A673 (cell line): ENCODE measurements around the gene RPS18. TPM values are rescaled to one million over a fixed set of nuclear protein-coding genes. Genes with fewer than 3 reads are reported as not detected.

Source experiments
- BruUV-seq: library from RNA; stranded (reverse); fragments of 400-500 nt; replicated peaks from 2 replicates; lab custom pipeline; 2021; lab: Mats Ljungman, UMichigan
- CTCF ChIA-PET: fragments of 300-600 bp; sonication (Branson Sonifier 250); formaldehyde crosslinking; loops from one replicate; lab custom pipeline; 2022; ENCODE audit warnings: antibody characterized with exemption; lab: Charles Lee
- POLR2A ChIA-PET: fragments of 300-600 bp; sonication (Branson Sonifier 250); formaldehyde crosslinking; loops from one replicate; lab custom pipeline; 2022; ENCODE audit warnings: antibody characterized with exemption; ENCODE audit not compliant: low non-redundant PET; lab: Charles Lee
- DNase-seq: peaks from one replicate; pipeline ENCODE4 v3.0.0-alpha.2; 2015; ENCODE audit warnings: low spot score
- H3K27ac ChIP-seq: fragments of 200-600 bp; sonication (generic); 2 replicates; pipeline ENCODE4 v1.5.1; 2016; ENCODE audit warnings: mixed run types, low read depth, mild to moderate bottlenecking, mixed read lengths, antibody characterized with exemption, low read length; ENCODE audit not compliant: poor library complexity, severe bottlenecking
- H3K27me3 ChIP-seq: fragments of 200-600 bp; sonication (generic); replicated peaks from 2 replicates; pipeline ENCODE4 v1.6.1; 2017; ENCODE audit warnings: mixed run types, low read depth, mild to moderate bottlenecking, mixed read lengths, antibody characterized with exemption, low read length; ENCODE audit not compliant: insufficient read depth, poor library complexity
- H3K36me3 ChIP-seq: fragments of 200-600 bp; sonication (generic); 2 replicates; pipeline ENCODE4 v1.6.1; 2016; ENCODE audit warnings: mixed run types, mild to moderate bottlenecking, mixed read lengths, antibody characterized with exemption, low read length; ENCODE audit not compliant: insufficient read depth, poor library complexity, severe bottlenecking
- H3K4me1 ChIP-seq: fragments of 200-600 bp; sonication (generic); 2 replicates; pipeline ENCODE4 v1.6.1; 2017; ENCODE audit warnings: mixed run types, mild to moderate bottlenecking, mixed read lengths, antibody characterized with exemption, low read length; ENCODE audit not compliant: insufficient read depth, poor library complexity, severe bottlenecking
- H3K4me3 ChIP-seq: fragments of 200-600 bp; sonication (generic); 2 replicates; pipeline ENCODE4 v1.5.1; 2016; ENCODE audit warnings: low read depth, mixed run types, mild to moderate bottlenecking, mixed read lengths, low read length; ENCODE audit not compliant: poor library complexity, severe bottlenecking
- H3K9me3 ChIP-seq: fragments of 200-600 bp; sonication (generic); 2 replicates; pipeline ENCODE4 v1.6.1; 2016; ENCODE audit warnings: mixed run types, low read depth, mild to moderate bottlenecking, mixed read lengths, antibody characterized with exemption, low read length; ENCODE audit not compliant: poor library complexity, severe bottlenecking
- EZH2 ChIP-seq: fragments of 200-600 bp; sonication (generic); IDR thresholded peaks from 2 replicates; pipeline ENCODE4 v1.6.1; 2017; ENCODE audit warnings: borderline replicate concordance, low read depth, mild to moderate bottlenecking, mixed read lengths, antibody characterized with exemption, low read length; ENCODE audit not compliant: poor library complexity, severe bottlenecking
- intact Hi-C: fragments of 100-400 bp; cut with micrococcal nuclease; formaldehyde crosslinking; loops from one replicate; pipeline ENCODE4 v1.10.0; 2022; ENCODE audit not compliant: unreplicated experiment
- total RNA-seq: library from RNA; stranded (reverse); gene quantifications from 2 replicates; pipeline ENCODE4 v1.2.3, GENCODE V29; 2021
- TF ChIP-seq, protein P1 (sequence below): fragments of 300-800, 200-600 bp; sonication (generic); conservative IDR thresholded peaks from 2 replicates; pipeline ENCODE4 v1.5.1; 2017; ENCODE audit warnings: low read depth, mild to moderate bottlenecking, antibody characterized with exemption, low read length, moderate library complexity, mixed read lengths

RPS18 gene
- total RNA-seq, 1 experiment from 2014 or later = 1,781 TPM

DNA sequence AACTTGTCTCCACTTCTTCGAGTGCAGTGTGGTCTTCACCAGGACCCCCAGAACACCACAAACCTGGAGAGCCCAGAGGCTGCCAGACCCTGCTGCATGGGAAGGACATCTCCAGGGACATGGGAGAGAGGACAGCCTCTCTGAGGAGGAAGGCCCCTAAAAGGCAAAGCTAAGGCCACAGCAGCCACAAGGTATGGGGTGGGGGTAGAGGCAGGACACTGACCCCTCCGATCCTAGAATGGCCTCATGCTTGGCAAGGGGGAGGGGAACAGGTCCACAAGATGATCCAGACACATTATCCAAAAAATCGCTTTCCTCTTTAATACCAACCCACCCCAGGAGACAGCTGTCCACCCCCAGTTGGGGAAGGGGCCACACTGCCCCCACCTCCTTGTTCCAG is 6.9 kb downstream of the RPS18 start:
- Histone ChIP-seq H3K9me3 (no peaks in the 10 kb centered on the region), H3K27ac (no peak overlapping the region), H3K27me3 (no peaks in the 10 kb centered on the region), H3K36me3 (peaks cover 52% of the 10 kb centered on the region), H3K4me1 (peaks cover 31% of the 10 kb centered on the region), H3K4me3 (no peak overlapping the region)
- TF ChIP-seq EZH2 = no peak
- TF ChIP-seq, protein P1, sequence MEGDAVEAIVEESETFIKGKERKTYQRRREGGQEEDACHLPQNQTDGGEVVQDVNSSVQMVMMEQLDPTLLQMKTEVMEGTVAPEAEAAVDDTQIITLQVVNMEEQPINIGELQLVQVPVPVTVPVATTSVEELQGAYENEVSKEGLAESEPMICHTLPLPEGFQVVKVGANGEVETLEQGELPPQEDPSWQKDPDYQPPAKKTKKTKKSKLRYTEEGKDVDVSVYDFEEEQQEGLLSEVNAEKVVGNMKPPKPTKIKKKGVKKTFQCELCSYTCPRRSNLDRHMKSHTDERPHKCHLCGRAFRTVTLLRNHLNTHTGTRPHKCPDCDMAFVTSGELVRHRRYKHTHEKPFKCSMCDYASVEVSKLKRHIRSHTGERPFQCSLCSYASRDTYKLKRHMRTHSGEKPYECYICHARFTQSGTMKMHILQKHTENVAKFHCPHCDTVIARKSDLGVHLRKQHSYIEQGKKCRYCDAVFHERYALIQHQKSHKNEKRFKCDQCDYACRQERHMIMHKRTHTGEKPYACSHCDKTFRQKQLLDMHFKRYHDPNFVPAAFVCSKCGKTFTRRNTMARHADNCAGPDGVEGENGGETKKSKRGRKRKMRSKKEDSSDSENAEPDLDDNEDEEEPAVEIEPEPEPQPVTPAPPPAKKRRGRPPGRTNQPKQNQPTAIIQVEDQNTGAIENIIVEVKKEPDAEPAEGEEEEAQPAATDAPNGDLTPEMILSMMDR = no peak
- POLR2A ChIA-PET = no interaction called here
- BruUV-seq = no TSS peak
- intact Hi-C loops = no loop called here
- CTCF ChIA-PET = no interaction called here
- DNase-seq = no peak

DNA sequence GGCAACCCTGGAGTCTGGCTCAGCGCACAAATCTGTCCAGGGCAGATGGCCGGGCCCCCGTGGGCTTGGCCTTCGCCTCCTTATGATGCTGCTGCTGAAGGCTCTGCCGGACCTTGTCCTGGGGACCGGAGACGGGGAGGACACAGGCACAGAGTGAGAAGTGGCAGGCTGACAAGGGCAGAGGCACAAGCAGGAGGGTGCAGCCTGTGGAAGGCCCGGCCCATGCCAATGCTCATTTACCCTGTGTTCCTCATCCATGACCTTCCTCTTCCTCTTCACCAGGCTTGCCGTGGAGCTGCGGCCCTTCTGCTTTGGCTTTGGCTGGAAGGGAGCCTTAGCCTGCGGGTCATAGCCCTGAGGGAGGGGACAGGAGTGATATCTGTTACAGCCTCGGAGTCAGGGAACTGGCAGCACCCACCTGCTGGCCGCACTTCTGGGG is 7.4 kb downstream of the RPS18 start:
- BruUV-seq = no TSS peak
- TF ChIP-seq EZH2 = no peak
- TF ChIP-seq, protein P1 = no peak
- ChIA-PET POLR2A (no interaction called here), CTCF (no interaction called here)
- Histone ChIP-seq H3K27me3 (no peaks in the 10 kb centered on the region), H3K27ac (no peak overlapping the region), H3K9me3 (no peaks in the 10 kb centered on the region), H3K4me1 (peaks cover 27% of the 10 kb centered on the region), H3K4me3 (no peak overlapping the region), H3K36me3 (peaks cover 49% of the 10 kb centered on the region)
- DNase-seq = no peak
- intact Hi-C loops = no loop called here

DNA sequence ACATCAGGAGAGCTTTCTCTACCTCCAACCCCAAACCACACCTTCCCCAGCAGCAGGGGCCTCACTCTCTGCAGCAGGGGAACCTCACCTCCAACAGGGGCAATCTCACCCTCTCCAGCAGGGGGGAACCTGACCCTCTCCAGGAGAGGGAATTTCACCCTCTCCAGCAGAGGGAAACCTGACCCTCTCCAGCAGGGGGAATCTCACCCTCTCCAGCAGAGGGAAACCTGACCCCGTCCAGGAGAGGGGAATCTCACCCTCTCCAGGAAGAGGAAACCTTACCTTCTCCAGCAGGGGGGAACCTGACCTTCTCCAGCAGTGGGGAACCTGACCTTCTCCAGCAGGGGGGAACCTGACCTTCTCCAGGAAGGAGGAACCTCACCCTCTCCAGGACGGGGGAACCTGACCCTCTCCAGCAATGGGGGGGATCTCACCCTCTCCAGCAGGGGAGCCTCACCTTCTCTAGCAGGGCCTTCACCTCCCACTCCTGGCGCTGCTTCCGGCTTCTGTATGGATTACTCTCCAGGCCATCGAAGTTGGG is 8.2 kb downstream of the RPS18 start:
- POLR2A ChIA-PET = no interaction called here
- H3K4me3 ChIP-seq = no peak overlapping the region
- intact Hi-C loops = no loop called here
- no peaks in the 10 kb centered on the region for H3K27me3 ChIP-seq
- BruUV-seq = no TSS peak
- H3K4me1 ChIP-seq = peaks cover 19% of the 10 kb centered on the region
- TF ChIP-seq, protein P1 = peak; percentile 54
- TF ChIP-seq EZH2 = no peak
- peaks cover 49% of the 10 kb centered on the region for H3K36me3 ChIP-seq
- CTCF ChIA-PET = no interaction called here
- H3K9me3 ChIP-seq = no peaks in the 10 kb centered on the region
- peak; percentile 69 for DNase-seq
- H3K27ac ChIP-seq = no peak overlapping the region
